HepG2 (cell line): ENCODE results near the gene KIF2C. TPM values are rescaled to one million over a fixed set of nuclear protein-coding genes. Genes with fewer than 3 reads are reported as not detected.

Experiments used
- CEBPG ChIP-seq: IDR thresholded peaks from 2 replicates; pipeline ENCODE4 v1.6.1; 2016
- DNMT1 ChIP-seq: sonication (generic); formaldehyde crosslinking; IDR thresholded peaks from 2 replicates; pipeline ENCODE4 v1.5.1; 2020; ENCODE audit warnings: mild to moderate bottlenecking, missing genetic modification reagents
- EEA1 ChIP-seq: sonication (generic); formaldehyde crosslinking; IDR thresholded peaks from 2 replicates; pipeline ENCODE4 v1.5.1; 2020; ENCODE audit warnings: mild to moderate bottlenecking, missing genetic modification reagents, borderline replicate concordance
- HNF4G ChIP-seq, 2 experiments: sonication (generic) in 1 of 2; formaldehyde crosslinking in 1 of 2; IDR thresholded peaks; 2 replicates each; pipeline versions ENCODE4 v1.4.0 to v1.6.1; 2011 to 2020; ENCODE audit warnings: borderline replicate concordance in 2 of 2, low read depth in 2 of 2, mild to moderate bottlenecking in 2 of 2, low read length in 1 of 2, missing genetic modification reagents in 1 of 2, moderate library complexity in 1 of 2
- HOXA9 ChIP-seq: sonication (generic); formaldehyde crosslinking; IDR thresholded peaks from 2 replicates; pipeline ENCODE4 v1.8.1; 2022; ENCODE audit warnings: missing genetic modification reagents, mild to moderate bottlenecking, moderate library complexity, borderline replicate concordance
- JARID2 ChIP-seq: sonication (generic); formaldehyde crosslinking; IDR thresholded peaks from 2 replicates; pipeline ENCODE4 v1.8.1; 2023; ENCODE audit warnings: missing genetic modification reagents, inconsistent platforms; ENCODE audit not compliant: insufficient replicate concordance
- MAZ ChIP-seq, 2 experiments: sonication (generic) in 1 of 2; formaldehyde crosslinking in 1 of 2; IDR thresholded peaks; 2 replicates each; pipeline versions ENCODE4 v1.5.0 to v1.6.1; 2012 to 2020; ENCODE audit warnings: low read depth in 2 of 2, mild to moderate bottlenecking in 2 of 2, borderline replicate concordance in 1 of 2, improper control_type of control experiment in 1 of 2, low read length in 1 of 2, missing genetic modification reagents in 1 of 2, moderate library complexity in 1 of 2
- MYNN ChIP-seq: sonication (generic); formaldehyde crosslinking; IDR thresholded peaks from 2 replicates; pipeline ENCODE4 v1.4.0; 2020; ENCODE audit warnings: mild to moderate bottlenecking, low read depth, missing genetic modification reagents
- NFE2L1 ChIP-seq: sonication (generic); formaldehyde crosslinking; IDR thresholded peaks from 2 replicates; pipeline ENCODE4 v1.4.0; 2020; ENCODE audit warnings: missing genetic modification reagents, mild to moderate bottlenecking, borderline replicate concordance
- SPEN ChIP-seq: sonication (generic); formaldehyde crosslinking; IDR thresholded peaks from 2 replicates; pipeline ENCODE4 v1.5.1; 2020; ENCODE audit warnings: low read depth, mild to moderate bottlenecking, missing genetic modification reagents
- SYNCRIP ChIP-seq: fragments of 200-400 bp; formaldehyde crosslinking; IDR thresholded peaks from 2 replicates; pipeline ENCODE4 v1.6.1; 2018; ENCODE audit warnings: mild to moderate bottlenecking, low read depth, low read length; ENCODE audit not compliant: insufficient read depth
- XBP1 ChIP-seq: sonication (generic); formaldehyde crosslinking; IDR thresholded peaks from 2 replicates; pipeline ENCODE4 v1.5.0; 2020; ENCODE audit warnings: missing genetic modification reagents
- polyA plus RNA-seq, 8 experiments: library from polyadenylated mRNA; depleted of rRNA in 3 of 8; stranded (reverse) in 7 of 8; unstranded in 1 of 8; fragments of >200 nt; fragmentation: Illumina TruSeq in 4 of 8; extraction: Trizol in 4 of 8; gene quantifications; 2 replicates each; pipeline versions ENCODE4 v1.2.1 to v1.2.3, GENCODE V29; 2011 to 2016; ENCODE audit warnings: low read depth in 4 of 8, missing spikeins in 1 of 8, mixed read lengths in 1 of 8; ENCODE audit not compliant: insufficient read depth in 1 of 8
- total RNA-seq, 5 experiments: library from RNA; depleted of rRNA; stranded (reverse); fragments of >200 nt; fragmentation: Illumina TruSeq; extraction: Trizol; gene quantifications; 2 replicates each; pipeline ENCODE4 v1.2.3, GENCODE V29; 2016; ENCODE audit warnings: low read depth in 1 of 5
- TF ChIP-seq, protein P1 (sequence below): sonication (generic); formaldehyde crosslinking; IDR thresholded peaks from 2 replicates; pipeline ENCODE4 v1.4.0; 2020; ENCODE audit warnings: missing genetic modification reagents
- TF ChIP-seq, protein P2 (sequence below): sonication (generic); formaldehyde crosslinking; IDR thresholded peaks from 2 replicates; pipeline ENCODE4 v1.5.0; 2020; ENCODE audit warnings: mild to moderate bottlenecking, missing genetic modification reagents
- TF ChIP-seq, protein P3 (sequence below): sonication (generic); formaldehyde crosslinking; IDR thresholded peaks from 2 replicates; pipeline ENCODE4 v1.4.0; 2020; ENCODE audit warnings: missing genetic modification reagents
- TF ChIP-seq, protein P4 (sequence below): sonication (generic); formaldehyde crosslinking; IDR thresholded peaks from 2 replicates; pipeline ENCODE4 v1.8.0; 2022; ENCODE audit warnings: mild to moderate bottlenecking, missing genetic modification reagents, borderline replicate concordance
- TF ChIP-seq, protein P5 (sequence below): sonication (generic); formaldehyde crosslinking; IDR thresholded peaks from 2 replicates; pipeline ENCODE4 v1.4.0; 2020; ENCODE audit warnings: mild to moderate bottlenecking, low read depth, missing genetic modification reagents
- TF ChIP-seq, protein P6 (sequence below): sonication (generic); formaldehyde crosslinking; IDR thresholded peaks from 2 replicates; pipeline ENCODE4 v1.4.0; 2020; ENCODE audit warnings: mild to moderate bottlenecking, missing genetic modification reagents

The KIF2C gene
- total and polyA plus RNA-seq, 2 of the 13 experiments (the other 11 are each of a cell fraction or from before 2014, with no cell fraction given), result 29.7 to 53.7 TPM

DNA sequence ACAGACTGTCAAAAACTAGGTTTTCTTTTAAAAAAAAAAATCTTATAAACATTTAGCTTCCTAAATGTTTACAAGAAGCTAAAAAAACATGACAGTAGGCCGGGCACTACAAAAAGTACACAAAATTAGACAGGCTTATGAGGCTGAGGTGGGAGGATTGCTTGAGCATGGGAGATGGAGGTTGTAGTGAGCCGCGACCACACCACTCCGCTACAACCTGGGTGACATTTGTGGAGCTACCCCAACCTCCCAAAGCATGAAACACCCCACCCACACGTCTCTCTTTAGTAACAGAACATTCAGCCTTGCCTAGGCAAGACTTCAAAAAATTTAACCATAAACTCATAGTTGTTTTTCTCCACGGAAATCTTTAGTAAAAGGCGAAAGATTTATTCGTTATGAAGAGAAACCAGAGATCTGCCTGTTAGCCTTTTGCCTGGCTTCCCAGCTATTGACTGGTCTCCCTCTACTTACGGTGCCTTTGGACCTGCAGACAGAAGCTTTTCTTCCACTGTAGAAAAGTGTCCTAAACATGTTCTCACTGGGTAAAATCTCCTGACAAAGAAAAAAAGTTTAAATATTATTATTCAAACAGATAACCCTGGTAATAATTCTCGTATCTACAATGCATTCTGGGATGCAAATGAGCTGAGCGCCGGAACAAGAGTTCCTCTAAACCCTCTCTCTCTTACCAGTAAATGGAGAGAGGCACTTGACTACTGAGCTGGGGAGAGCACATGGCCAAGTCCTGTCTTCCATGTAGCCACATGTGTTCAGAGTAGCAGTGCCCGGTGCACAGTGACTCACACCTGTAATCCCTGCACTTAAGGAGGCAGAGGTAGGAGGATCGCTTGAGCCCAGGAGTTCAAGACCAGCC is 17.9 kb upstream of the KIF2C start (continued):
- TF ChIP-seq HOXA9, result no peak
- peak; percentile 29; the same call in 1 of the 2 replicates for TF ChIP-seq HNF4G (IDR thresholded peaks at IDR 0.05; ENCODE audit: borderline replicate concordance, low read depth, low read length)
- no peak for TF ChIP-seq HNF4G (CRISPR knock-in tag; IDR thresholded peaks at IDR 0.05; ENCODE audit: borderline replicate concordance, low read depth)
- no peak for TF ChIP-seq EEA1
- no peak for TF ChIP-seq DNMT1
- TF ChIP-seq, protein P1, sequence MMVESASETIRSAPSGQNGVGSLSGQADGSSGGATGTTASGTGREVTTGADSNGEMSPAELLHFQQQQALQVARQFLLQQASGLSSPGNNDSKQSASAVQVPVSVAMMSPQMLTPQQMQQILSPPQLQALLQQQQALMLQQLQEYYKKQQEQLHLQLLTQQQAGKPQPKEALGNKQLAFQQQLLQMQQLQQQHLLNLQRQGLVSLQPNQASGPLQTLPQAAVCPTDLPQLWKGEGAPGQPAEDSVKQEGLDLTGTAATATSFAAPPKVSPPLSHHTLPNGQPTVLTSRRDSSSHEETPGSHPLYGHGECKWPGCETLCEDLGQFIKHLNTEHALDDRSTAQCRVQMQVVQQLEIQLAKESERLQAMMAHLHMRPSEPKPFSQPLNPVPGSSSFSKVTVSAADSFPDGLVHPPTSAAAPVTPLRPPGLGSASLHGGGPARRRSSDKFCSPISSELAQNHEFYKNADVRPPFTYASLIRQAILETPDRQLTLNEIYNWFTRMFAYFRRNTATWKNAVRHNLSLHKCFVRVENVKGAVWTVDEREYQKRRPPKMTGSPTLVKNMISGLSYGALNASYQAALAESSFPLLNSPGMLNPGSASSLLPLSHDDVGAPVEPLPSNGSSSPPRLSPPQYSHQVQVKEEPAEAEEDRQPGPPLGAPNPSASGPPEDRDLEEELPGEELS, result peak; percentile 71
- TF ChIP-seq SPEN, result no peak
- no peak for TF ChIP-seq SYNCRIP
- TF ChIP-seq XBP1 (CRISPR knock-in tag), result no peak
- TF ChIP-seq CEBPG, result peak; percentile 67
- no peak for TF ChIP-seq JARID2 (CRISPR knock-in tag)
- TF ChIP-seq MAZ (IDR thresholded peaks at IDR 0.05; ENCODE audit: borderline replicate concordance, low read depth, low read length), result 0 out of 2 replicates have a peak, but pooled peaks have one; percentile 15
- peak; percentile 24; the same call in 1 of the 2 replicates for TF ChIP-seq MAZ (CRISPR knock-in tag; IDR thresholded peaks at IDR 0.05; ENCODE audit: low read depth)
- TF ChIP-seq NFE2L1 (CRISPR knock-in tag), result no peak
- 0 out of 2 replicates have a peak, but pooled peaks have one; percentile 53 for TF ChIP-seq MYNN (CRISPR knock-in tag)
- TF ChIP-seq, protein P2, sequence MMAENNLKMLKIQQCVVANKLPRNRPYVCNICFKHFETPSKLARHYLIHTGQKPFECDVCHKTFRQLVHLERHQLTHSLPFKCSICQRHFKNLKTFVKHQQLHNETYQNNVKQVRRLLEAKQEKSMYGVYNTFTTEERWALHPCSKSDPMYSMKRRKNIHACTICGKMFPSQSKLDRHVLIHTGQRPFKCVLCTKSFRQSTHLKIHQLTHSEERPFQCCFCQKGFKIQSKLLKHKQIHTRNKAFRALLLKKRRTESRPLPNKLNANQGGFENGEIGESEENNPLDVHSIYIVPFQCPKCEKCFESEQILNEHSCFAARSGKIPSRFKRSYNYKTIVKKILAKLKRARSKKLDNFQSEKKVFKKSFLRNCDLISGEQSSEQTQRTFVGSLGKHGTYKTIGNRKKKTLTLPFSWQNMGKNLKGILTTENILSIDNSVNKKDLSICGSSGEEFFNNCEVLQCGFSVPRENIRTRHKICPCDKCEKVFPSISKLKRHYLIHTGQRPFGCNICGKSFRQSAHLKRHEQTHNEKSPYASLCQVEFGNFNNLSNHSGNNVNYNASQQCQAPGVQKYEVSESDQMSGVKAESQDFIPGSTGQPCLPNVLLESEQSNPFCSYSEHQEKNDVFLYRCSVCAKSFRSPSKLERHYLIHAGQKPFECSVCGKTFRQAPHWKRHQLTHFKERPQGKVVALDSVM (CRISPR knock-in tag), result peak; percentile 81
- TF ChIP-seq, protein P3, sequence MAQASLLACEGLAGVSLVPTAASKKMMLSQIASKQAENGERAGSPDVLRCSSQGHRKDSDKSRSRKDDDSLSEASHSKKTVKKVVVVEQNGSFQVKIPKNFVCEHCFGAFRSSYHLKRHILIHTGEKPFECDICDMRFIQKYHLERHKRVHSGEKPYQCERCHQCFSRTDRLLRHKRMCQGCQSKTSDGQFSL (CRISPR knock-in tag), result peak; percentile 61; the same call in 1 of the 2 replicates
- TF ChIP-seq, protein P4, sequence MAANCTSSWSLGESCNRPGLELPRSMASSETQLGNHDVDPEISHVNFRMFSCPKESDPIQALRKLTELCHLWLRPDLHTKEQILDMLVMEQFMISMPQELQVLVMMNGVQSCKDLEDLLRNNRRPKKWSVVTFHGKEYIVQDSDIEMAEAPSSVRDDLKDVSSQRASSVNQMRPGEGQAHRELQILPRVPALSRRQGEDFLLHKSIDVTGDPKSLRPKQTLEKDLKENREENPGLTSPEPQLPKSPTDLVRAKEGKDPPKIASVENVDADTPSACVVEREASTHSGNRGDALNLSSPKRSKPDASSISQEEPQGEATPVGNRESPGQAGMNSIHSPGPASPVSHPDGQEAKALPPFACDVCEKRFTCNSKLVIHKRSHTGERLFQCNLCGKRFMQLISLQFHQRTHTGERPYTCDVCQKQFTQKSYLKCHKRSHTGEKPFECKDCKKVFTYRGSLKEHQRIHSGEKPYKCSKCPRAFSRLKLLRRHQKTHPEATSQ, result no peak; the same call in none of the 2 replicates
- TF ChIP-seq, protein P5, sequence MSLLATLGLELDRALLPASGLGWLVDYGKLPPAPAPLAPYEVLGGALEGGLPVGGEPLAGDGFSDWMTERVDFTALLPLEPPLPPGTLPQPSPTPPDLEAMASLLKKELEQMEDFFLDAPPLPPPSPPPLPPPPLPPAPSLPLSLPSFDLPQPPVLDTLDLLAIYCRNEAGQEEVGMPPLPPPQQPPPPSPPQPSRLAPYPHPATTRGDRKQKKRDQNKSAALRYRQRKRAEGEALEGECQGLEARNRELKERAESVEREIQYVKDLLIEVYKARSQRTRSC (CRISPR knock-in tag), result no peak
- TF ChIP-seq, protein P6, sequence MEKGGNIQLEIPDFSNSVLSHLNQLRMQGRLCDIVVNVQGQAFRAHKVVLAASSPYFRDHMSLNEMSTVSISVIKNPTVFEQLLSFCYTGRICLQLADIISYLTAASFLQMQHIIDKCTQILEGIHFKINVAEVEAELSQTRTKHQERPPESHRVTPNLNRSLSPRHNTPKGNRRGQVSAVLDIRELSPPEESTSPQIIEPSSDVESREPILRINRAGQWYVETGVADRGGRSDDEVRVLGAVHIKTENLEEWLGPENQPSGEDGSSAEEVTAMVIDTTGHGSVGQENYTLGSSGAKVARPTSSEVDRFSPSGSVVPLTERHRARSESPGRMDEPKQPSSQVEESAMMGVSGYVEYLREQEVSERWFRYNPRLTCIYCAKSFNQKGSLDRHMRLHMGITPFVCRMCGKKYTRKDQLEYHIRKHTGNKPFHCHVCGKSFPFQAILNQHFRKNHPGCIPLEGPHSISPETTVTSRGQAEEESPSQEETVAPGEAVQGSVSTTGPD (CRISPR knock-in tag), result no peak
